Right atrium auricular region (tissue), 2 donors: Measurements from ENCODE around the gene PLPP7. TPM values are rescaled to one million over a fixed set of nuclear protein-coding genes. Genes with fewer than 3 reads are reported as not detected.
A peak's percentile ranks its signal among the peaks of the same experiment; 100 is the strongest.

ENCODE experiments used
- DNase-seq: peaks from one replicate; pipeline ENCODE4 v3.0.0-alpha.2; 2019; ENCODE audit warnings: low spot score
- H3K27ac ChIP-seq, 2 donors: fragments of 200-600 bp; sonication (generic); 1 replicate in 1 of 2; 2 replicates in 1 of 2; pipeline ENCODE4 v1.5.1; 2016 to 2019
- H3K27me3 ChIP-seq, 2 donors: fragments of 200-600 bp; sonication (generic); one replicate each; pipeline versions ENCODE4 v1.5.1 to v1.6.0; 2017 to 2019
- H3K36me3 ChIP-seq: fragments of 200-600 bp; sonication (generic); one replicate; pipeline ENCODE4 v1.5.1; 2016
- H3K4me1 ChIP-seq, 2 donors: fragments of 200-600 bp; sonication (generic); one replicate each; pipeline versions ENCODE4 v1.5.1 to v1.6.0; 2017 to 2019
- H3K4me3 ChIP-seq, 2 donors: fragments of 200-600 bp; sonication (generic); 1 replicate in 1 of 2; 2 replicates in 1 of 2; pipeline ENCODE4 v1.5.1; 2017 to 2019; ENCODE audit warnings: mild to moderate bottlenecking in 1 of 2, moderate library complexity in 1 of 2
- H3K9me3 ChIP-seq, 2 donors: fragments of 200-600 bp; sonication (generic); one replicate each; pipeline ENCODE4 v1.5.1; 2019
- CTCF ChIP-seq, 2 donors: fragments of 200-600 bp; sonication (generic); IDR thresholded peaks; one replicate each; pipeline ENCODE4 v1.5.1; 2019; ENCODE audit warnings: antibody characterized with exemption in 2 of 2
- total RNA-seq, 2 donors: library from RNA; depleted of rRNA; stranded (reverse); fragments of >200 nt; gene quantifications; one replicate each; pipeline ENCODE4 v1.1.0, GENCODE V29; 2016

Gene PLPP7
- total RNA-seq, 2 donors from 2014 or later = 124 to 216 TPM

- H3K27me3 ChIP-seq = no peaks in the 10 kb centered on the region
- H3K9me3 ChIP-seq = no peaks in the 10 kb centered on the region
- TF ChIP-seq CTCF (IDR thresholded peaks at IDR 0.05) = no peak
- H3K36me3 ChIP-seq = no peaks in the 10 kb centered on the region
- peak overlapping the region; percentile 84 to 87 for H3K27ac ChIP-seq
- peaks cover 0 to 43% of the 10 kb centered on the region in 2 donors for H3K4me1 ChIP-seq
- no peak for DNase-seq
- no peak overlapping the region for H3K4me3 ChIP-seq
Observed at GRCh38 chr9:131279863-131280570, 9.5 kb upstream of the PLPP7 start.

GRCh38 chr9:131280660-131281059, 8.9 kb upstream of the PLPP7 start:
- no peaks in the 10 kb centered on the region for H3K36me3 ChIP-seq
- no peak for TF ChIP-seq CTCF (IDR thresholded peaks at IDR 0.05)
- H3K9me3 ChIP-seq = no peaks in the 10 kb centered on the region
- no peak for DNase-seq
- H3K27ac ChIP-seq = peak overlapping the region; percentile 84 to 87
- H3K27me3 ChIP-seq = no peaks in the 10 kb centered on the region
- no peak overlapping the region for H3K4me3 ChIP-seq
- peaks cover 0 to 43% of the 10 kb centered on the region in 2 donors for H3K4me1 ChIP-seq

GRCh38 chr9:131281119-131281965, 8.2 kb upstream of the PLPP7 start:
- TF ChIP-seq CTCF (IDR thresholded peaks at IDR 0.05) = no peak
- Histone ChIP-seq H3K4me1 (peaks cover 0 to 43% of the 10 kb centered on the region in 2 donors), H3K9me3 (no peaks in the 10 kb centered on the region), H3K4me3 (no peak overlapping the region), H3K27me3 (no peaks in the 10 kb centered on the region), H3K27ac (peak overlapping the region; percentile 84 to 87), H3K36me3 (no peaks in the 10 kb centered on the region)
- no peak for DNase-seq

GRCh38 chr9:131282175-131282574, 7.3 kb upstream of the PLPP7 start:
- Histone ChIP-seq H3K36me3 (no peaks in the 10 kb centered on the region), H3K27me3 (no peaks in the 10 kb centered on the region), H3K4me3 (peak overlapping the region; percentile 32 to 44), H3K9me3 (no peaks in the 10 kb centered on the region), H3K4me1 (peaks cover 0 to 44% of the 10 kb centered on the region in 2 donors), H3K27ac (peak overlapping the region; percentile 84 to 95)
- DNase-seq = no peak
- no peak for TF ChIP-seq CTCF (IDR thresholded peaks at IDR 0.05)

GRCh38 chr9:131282688-131283422, 6.7 kb upstream of the PLPP7 start:
- peak overlapping the region; percentile 84 to 95 for H3K27ac ChIP-seq
- H3K36me3 ChIP-seq = no peaks in the 10 kb centered on the region
- no peak for DNase-seq
- TF ChIP-seq CTCF (IDR thresholded peaks at IDR 0.05) = no peak
- H3K27me3 ChIP-seq = no peaks in the 10 kb centered on the region
- peak overlapping the region; percentile 32 to 44 for H3K4me3 ChIP-seq
- H3K9me3 ChIP-seq = no peaks in the 10 kb centered on the region
- peaks cover 0 to 51% of the 10 kb centered on the region in 2 donors for H3K4me1 ChIP-seq
